ENCODE data around the gene NKAIN2. TPM values are rescaled to one million over a fixed set of nuclear protein-coding genes. Genes with fewer than 3 reads are reported as not detected.

NKAIN2 gene
- total and polyA plus RNA-seq, 2 donors (not counting 3 experiments of a cell fraction or from before 2014, with no cell fraction given) = 0.03 TPM; not detected in 1

DNA sequence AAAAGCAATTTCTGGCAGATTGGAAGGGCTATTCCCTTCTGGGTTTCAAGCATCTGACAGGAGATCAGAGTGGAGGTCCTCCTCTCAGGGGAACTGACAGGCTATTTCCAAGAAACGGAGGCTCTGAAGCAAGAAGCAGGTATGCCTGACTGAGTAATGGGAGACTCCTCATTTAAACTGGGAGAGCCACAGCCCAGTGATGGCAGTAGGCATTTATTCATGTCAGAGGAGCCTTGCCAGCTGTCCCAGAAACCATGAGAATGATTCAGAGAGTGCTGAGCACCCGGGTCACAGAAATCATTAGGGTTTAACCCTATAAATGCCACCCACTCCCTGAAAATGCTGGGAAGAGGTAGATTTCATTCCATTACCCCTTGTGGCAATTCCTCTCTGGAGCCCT lies 911.1 kb downstream of the NKAIN2 start:
- intact Hi-C loops (cut with micrococcal nuclease) = no loop called here

More for the DNA sequence above, 911.1 kb downstream of the NKAIN2 start:
- ChIA-PET POLR2A (no interaction called here), CTCF (no interaction called here)
- Histone ChIP-seq H3K27me3 (ENCODE audit: control insufficient read depth in 2 of 2, insufficient read depth in 2 of 2, low read length in 2 of 2) (no peaks in the 10 kb centered on the region), H4K20me1 (replicated peaks; ENCODE audit: control insufficient read depth, extremely low read depth, insufficient read depth, low read length) (no peaks in the 10 kb centered on the region), H3K9me3 (replicated peaks; ENCODE audit: control insufficient read depth, insufficient read depth, low read length) (no peaks in the 10 kb centered on the region), H3K4me1 (ENCODE audit: control insufficient read depth, extremely low read depth, insufficient read depth, low read length) (no peaks in the 10 kb centered on the region), H3K9ac (replicated peaks; ENCODE audit: extremely low read depth, insufficient read depth, low read length) (no peak overlapping the region), H3K9me1 (replicated peaks; ENCODE audit: control insufficient read depth, extremely low read depth, insufficient read depth, low read length) (no peaks in the 10 kb centered on the region), H2AFZ (ENCODE audit: low read depth, low read length) (no peak overlapping the region), H3K4me2 (ENCODE audit: insufficient read depth, low read length) (no peak overlapping the region), H3K27ac (ENCODE audit: insufficient read depth, low read depth, low read length) (no peak overlapping the region), H3K36me3 (ENCODE audit: control insufficient read depth in 2 of 2, extremely low read depth in 1 of 2, insufficient read depth in 2 of 2, low read length in 2 of 2) (no peaks in the 10 kb centered on the region), H3K79me2 (ENCODE audit: control insufficient read depth, insufficient read depth, low read length) (no peaks in the 10 kb centered on the region), H3K4me3 (replicated peaks in 1 of 3; ENCODE audit: insufficient read depth in 1 of 3, low read depth in 1 of 3, low read length in 3 of 3) (no peak overlapping the region)
- no peak for FAIRE-seq
- BruUV-seq (replicated peaks) = no TSS peak
- dilution Hi-C loops (cut with MboI; ENCODE audit: extremely low pct_ligation_motif_present, low sequenced_read_pairs) = no loop called here
- no peak for TF ChIP-seq POLR2AphosphoS5 (IDR thresholded peaks at IDR 0.05; ENCODE audit: insufficient read depth, low read depth, low read length)
- no peak for TF ChIP-seq POLR2A (IDR thresholded peaks at IDR 0.05; ENCODE audit: low read depth, low read length)
- TF ChIP-seq, protein P1, sequence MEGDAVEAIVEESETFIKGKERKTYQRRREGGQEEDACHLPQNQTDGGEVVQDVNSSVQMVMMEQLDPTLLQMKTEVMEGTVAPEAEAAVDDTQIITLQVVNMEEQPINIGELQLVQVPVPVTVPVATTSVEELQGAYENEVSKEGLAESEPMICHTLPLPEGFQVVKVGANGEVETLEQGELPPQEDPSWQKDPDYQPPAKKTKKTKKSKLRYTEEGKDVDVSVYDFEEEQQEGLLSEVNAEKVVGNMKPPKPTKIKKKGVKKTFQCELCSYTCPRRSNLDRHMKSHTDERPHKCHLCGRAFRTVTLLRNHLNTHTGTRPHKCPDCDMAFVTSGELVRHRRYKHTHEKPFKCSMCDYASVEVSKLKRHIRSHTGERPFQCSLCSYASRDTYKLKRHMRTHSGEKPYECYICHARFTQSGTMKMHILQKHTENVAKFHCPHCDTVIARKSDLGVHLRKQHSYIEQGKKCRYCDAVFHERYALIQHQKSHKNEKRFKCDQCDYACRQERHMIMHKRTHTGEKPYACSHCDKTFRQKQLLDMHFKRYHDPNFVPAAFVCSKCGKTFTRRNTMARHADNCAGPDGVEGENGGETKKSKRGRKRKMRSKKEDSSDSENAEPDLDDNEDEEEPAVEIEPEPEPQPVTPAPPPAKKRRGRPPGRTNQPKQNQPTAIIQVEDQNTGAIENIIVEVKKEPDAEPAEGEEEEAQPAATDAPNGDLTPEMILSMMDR (IDR thresholded peaks at IDR 0.05; ENCODE audit: extremely low read depth in 1 of 2, insufficient read depth in 1 of 2, low read depth in 1 of 2, low read length in 2 of 2) = no peak
- TF ChIP-seq JUN (IDR thresholded peaks at IDR 0.05; ENCODE audit: borderline replicate concordance, insufficient read depth, insufficient read length, low read depth) = no peak
- TF ChIP-seq, protein P2, sequence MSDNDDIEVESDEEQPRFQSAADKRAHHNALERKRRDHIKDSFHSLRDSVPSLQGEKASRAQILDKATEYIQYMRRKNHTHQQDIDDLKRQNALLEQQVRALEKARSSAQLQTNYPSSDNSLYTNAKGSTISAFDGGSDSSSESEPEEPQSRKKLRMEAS (IDR thresholded peaks at IDR 0.05; ENCODE audit: insufficient read depth, insufficient read length) = no peak
- no peak for TF ChIP-seq FOS (IDR thresholded peaks at IDR 0.05; ENCODE audit: borderline replicate concordance, insufficient read depth, low read length)
- TF ChIP-seq EZH2 (IDR thresholded peaks at IDR 0.05; ENCODE audit: borderline replicate concordance, low read depth, low read length, severe bottlenecking) = no peak
- TF ChIP-seq GATA2 (IDR thresholded peaks at IDR 0.05; ENCODE audit: insufficient read depth, insufficient read length, low read depth, low read length) = no peak
- TF ChIP-seq MYC (IDR thresholded peaks at IDR 0.05; ENCODE audit: low read depth, low read length) = no peak
- no peak for DNase-seq (ENCODE audit: low read depth, low spot score)
